Measurements from ENCODE around the gene SP5. TPM values are rescaled to one million over a fixed set of nuclear protein-coding genes. Genes with fewer than 3 reads are reported as not detected.

SP5 gene
- total RNA-seq, 3 donors from 2014 or later: 1.5 to 7.9 (median 5.8) TPM

DNA sequence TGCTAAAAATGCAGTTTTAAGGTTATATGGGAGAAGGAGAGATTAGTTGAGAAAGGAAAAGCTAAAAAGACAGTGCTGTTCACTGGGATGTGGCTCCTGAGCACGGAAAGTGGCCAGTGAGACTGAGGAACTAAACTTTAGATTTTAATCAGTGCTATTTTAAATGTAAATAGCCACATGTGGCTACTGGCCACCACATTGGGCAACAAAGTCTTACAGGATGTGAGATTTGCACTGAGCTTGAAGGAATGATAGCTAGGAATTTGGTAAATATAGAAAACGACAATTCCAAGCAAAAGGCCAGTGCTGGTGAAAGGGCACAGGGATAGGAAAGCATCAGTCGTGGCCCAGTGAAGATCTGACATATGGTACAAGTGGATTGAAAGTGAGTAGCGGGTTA is 14.1 kb upstream of the SP5 start:
- no peak overlapping the region for H3K4me3 ChIP-seq
- no peaks in the 10 kb centered on the region for H3K27me3 ChIP-seq
- intact Hi-C loops (cut with DNase I; ENCODE audit: low total_unique reads): no loop called here
- no peak for TF ChIP-seq POLR2A (IDR thresholded peaks at IDR 0.05)
- TF ChIP-seq, protein P1, sequence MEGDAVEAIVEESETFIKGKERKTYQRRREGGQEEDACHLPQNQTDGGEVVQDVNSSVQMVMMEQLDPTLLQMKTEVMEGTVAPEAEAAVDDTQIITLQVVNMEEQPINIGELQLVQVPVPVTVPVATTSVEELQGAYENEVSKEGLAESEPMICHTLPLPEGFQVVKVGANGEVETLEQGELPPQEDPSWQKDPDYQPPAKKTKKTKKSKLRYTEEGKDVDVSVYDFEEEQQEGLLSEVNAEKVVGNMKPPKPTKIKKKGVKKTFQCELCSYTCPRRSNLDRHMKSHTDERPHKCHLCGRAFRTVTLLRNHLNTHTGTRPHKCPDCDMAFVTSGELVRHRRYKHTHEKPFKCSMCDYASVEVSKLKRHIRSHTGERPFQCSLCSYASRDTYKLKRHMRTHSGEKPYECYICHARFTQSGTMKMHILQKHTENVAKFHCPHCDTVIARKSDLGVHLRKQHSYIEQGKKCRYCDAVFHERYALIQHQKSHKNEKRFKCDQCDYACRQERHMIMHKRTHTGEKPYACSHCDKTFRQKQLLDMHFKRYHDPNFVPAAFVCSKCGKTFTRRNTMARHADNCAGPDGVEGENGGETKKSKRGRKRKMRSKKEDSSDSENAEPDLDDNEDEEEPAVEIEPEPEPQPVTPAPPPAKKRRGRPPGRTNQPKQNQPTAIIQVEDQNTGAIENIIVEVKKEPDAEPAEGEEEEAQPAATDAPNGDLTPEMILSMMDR (IDR thresholded peaks at IDR 0.05): no peak
- no peak for TF ChIP-seq POLR2AphosphoS5 (IDR thresholded peaks at IDR 0.05)
- no peak overlapping the region for H3K27ac ChIP-seq
- no peaks in the 10 kb centered on the region for H3K4me1 ChIP-seq
- DNase-seq (ENCODE audit: low spot score in 2 of 2): no peak
- H3K9me3 ChIP-seq: no peaks in the 10 kb centered on the region
- H3K36me3 ChIP-seq: no peaks in the 10 kb centered on the region

- Histone ChIP-seq H3K36me3 (no peaks in the 10 kb centered on the region), H3K9me3 (no peaks in the 10 kb centered on the region), H3K27ac (no peak overlapping the region), H3K4me1 (no peaks in the 10 kb centered on the region), H3K4me3 (no peak overlapping the region), H3K27me3 (no peaks in the 10 kb centered on the region)
- intact Hi-C loops (cut with DNase I; ENCODE audit: low total_unique reads): no loop called here
- DNase-seq (ENCODE audit: low spot score in 2 of 2): no peak
- TF ChIP-seq, protein P1 (IDR thresholded peaks at IDR 0.05): no peak
- TF ChIP-seq POLR2AphosphoS5 (IDR thresholded peaks at IDR 0.05) (no peak), POLR2A (IDR thresholded peaks at IDR 0.05) (no peak)
Measured at GRCh38 chr2:170703776-170704476, 11.2 kb upstream of the SP5 start.

- intact Hi-C loops (cut with DNase I; ENCODE audit: low total_unique reads): no loop called here
- Histone ChIP-seq H3K27ac (peak overlapping the region in 1 of 2 donors; percentile 25), H3K36me3 (no peaks in the 10 kb centered on the region), H3K27me3 (peaks cover 0 to 17% of the 10 kb centered on the region in 2 donors), H3K4me1 (no peaks in the 10 kb centered on the region), H3K4me3 (peak overlapping the region in 1 of 3 donors; percentile 35), H3K9me3 (no peaks in the 10 kb centered on the region)
- no peak for DNase-seq (ENCODE audit: low spot score in 2 of 2)
- TF ChIP-seq POLR2A (IDR thresholded peaks at IDR 0.05): no peak
- TF ChIP-seq, protein P1 (IDR thresholded peaks at IDR 0.05): no peak
- no peak for TF ChIP-seq POLR2AphosphoS5 (IDR thresholded peaks at IDR 0.05)
Measured at GRCh38 chr2:170707821-170708795, 7.0 kb upstream of the SP5 start.

DNA sequence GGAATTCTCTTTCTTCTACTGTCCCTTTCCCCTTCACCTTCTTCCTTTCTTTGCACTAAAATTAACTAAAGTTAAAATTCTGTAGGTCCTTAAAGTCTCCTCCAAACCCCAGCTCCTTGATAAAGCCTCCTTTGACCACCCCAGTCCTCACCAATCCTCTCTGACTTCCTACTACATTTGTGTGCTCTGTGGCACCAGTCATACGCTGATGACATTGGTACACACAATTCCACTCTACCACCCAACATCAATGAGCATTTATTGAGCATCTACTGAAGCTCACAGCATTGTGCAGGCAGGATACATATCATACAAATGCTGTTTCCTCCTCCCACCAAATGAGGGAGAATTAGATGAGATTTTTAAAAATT is 4.5 kb upstream of the SP5 start:
- no peak for DNase-seq (ENCODE audit: low spot score in 2 of 2)
- H3K36me3 ChIP-seq: no peaks in the 10 kb centered on the region
- peaks cover 0 to 8% of the 10 kb centered on the region in 2 donors for H3K4me1 ChIP-seq
- no peak for TF ChIP-seq POLR2AphosphoS5 (IDR thresholded peaks at IDR 0.05)
- TF ChIP-seq POLR2A (IDR thresholded peaks at IDR 0.05): no peak
- TF ChIP-seq, protein P1 (IDR thresholded peaks at IDR 0.05): no peak
- H3K27ac ChIP-seq: no peak overlapping the region
- H3K4me3 ChIP-seq: no peak overlapping the region
- H3K27me3 ChIP-seq: peaks cover 0 to 38% of the 10 kb centered on the region in 2 donors
- intact Hi-C loops (cut with DNase I; ENCODE audit: low total_unique reads): no loop called here
- H3K9me3 ChIP-seq: no peaks in the 10 kb centered on the region

Measured in breast epithelium (tissue), 4 donors.